SK-N-SH treated with all-trans-retinoic acid at 6 μM for 48 hours (cell line): Measurements from ENCODE around the gene KRT9.

Experiments used
- CREB5 ChIP-seq: fragments of 250-450 bp; sonication (Bioruptor Pico); IDR thresholded peaks from 2 replicates; pipeline ENCODE4 v1.5.1; 2020; ENCODE audit warnings: low read depth, mild to moderate bottlenecking, moderate library complexity
- CSDC2 ChIP-seq: fragments of 250-450 bp; sonication (Bioruptor Pico); IDR thresholded peaks from 2 replicates; pipeline ENCODE4 v1.5.0; 2020; ENCODE audit warnings: mild to moderate bottlenecking, moderate library complexity
- CSRNP3 ChIP-seq: fragments of 250-450 bp; sonication (Bioruptor Pico); IDR thresholded peaks from 2 replicates; pipeline ENCODE4 v1.5.1; 2021; ENCODE audit warnings: mild to moderate bottlenecking, moderate library complexity
- ESRRG ChIP-seq: fragments of 250-450 bp; sonication (Bioruptor Pico); IDR thresholded peaks from 2 replicates; pipeline ENCODE4 v1.6.1; 2021; ENCODE audit warnings: mild to moderate bottlenecking
- TCF4 ChIP-seq: fragments of 250-450 bp; sonication (Bioruptor Pico); IDR thresholded peaks from 2 replicates; pipeline ENCODE4 v1.8.0; 2021; ENCODE audit warnings: mild to moderate bottlenecking, moderate library complexity, borderline replicate concordance
- TSHZ2 ChIP-seq: fragments of 250-450 bp; sonication (Bioruptor Pico); IDR thresholded peaks from 2 replicates; pipeline ENCODE4 v1.5.0; 2020; ENCODE audit warnings: mild to moderate bottlenecking, moderate library complexity
- ZC3H10 ChIP-seq: fragments of 250-450 bp; sonication (Bioruptor Pico); IDR thresholded peaks from 2 replicates; pipeline ENCODE4 v1.5.1; 2021; ENCODE audit warnings: mild to moderate bottlenecking, moderate library complexity
- ZFP3 ChIP-seq: fragments of 250-450 bp; sonication (Bioruptor Pico); IDR thresholded peaks from 2 replicates; pipeline ENCODE4 v1.5.0; 2020; ENCODE audit warnings: mild to moderate bottlenecking, moderate library complexity
- ZNF70 ChIP-seq: fragments of 450-650 bp; formaldehyde crosslinking; IDR thresholded peaks from 2 replicates; pipeline ENCODE4 v1.5.0; 2020; ENCODE audit warnings: mild to moderate bottlenecking, moderate library complexity
- TF ChIP-seq, protein P1 (sequence below): fragments of 250-450 bp; sonication (Bioruptor Pico); IDR thresholded peaks from 2 replicates; pipeline ENCODE4 v1.8.0; 2020; ENCODE audit warnings: mild to moderate bottlenecking, moderate library complexity, borderline replicate concordance

GRCh38 chr17:41565338-41565737 lies 6.5 kb downstream of the KRT9 start:
- TF ChIP-seq ZFP3, result no peak
- TF ChIP-seq CREB5 (CRISPR knock-in tag), result no peak
- no peak for TF ChIP-seq ZNF70 (CRISPR knock-in tag)
- TF ChIP-seq CSRNP3 (CRISPR knock-in tag), result no peak
- TF ChIP-seq CSDC2 (CRISPR knock-in tag), result no peak
- TF ChIP-seq, protein P1, sequence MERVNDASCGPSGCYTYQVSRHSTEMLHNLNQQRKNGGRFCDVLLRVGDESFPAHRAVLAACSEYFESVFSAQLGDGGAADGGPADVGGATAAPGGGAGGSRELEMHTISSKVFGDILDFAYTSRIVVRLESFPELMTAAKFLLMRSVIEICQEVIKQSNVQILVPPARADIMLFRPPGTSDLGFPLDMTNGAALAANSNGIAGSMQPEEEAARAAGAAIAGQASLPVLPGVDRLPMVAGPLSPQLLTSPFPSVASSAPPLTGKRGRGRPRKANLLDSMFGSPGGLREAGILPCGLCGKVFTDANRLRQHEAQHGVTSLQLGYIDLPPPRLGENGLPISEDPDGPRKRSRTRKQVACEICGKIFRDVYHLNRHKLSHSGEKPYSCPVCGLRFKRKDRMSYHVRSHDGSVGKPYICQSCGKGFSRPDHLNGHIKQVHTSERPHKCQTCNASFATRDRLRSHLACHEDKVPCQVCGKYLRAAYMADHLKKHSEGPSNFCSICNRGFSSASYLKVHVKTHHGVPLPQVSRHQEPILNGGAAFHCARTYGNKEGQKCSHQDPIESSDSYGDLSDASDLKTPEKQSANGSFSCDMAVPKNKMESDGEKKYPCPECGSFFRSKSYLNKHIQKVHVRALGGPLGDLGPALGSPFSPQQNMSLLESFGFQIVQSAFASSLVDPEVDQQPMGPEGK (CRISPR knock-in tag), result no peak
- no peak for TF ChIP-seq ZC3H10 (CRISPR knock-in tag)
- no peak for TF ChIP-seq TCF4 (CRISPR knock-in tag)
- TF ChIP-seq ESRRG (CRISPR knock-in tag), result no peak
- no peak for TF ChIP-seq TSHZ2 (CRISPR knock-in tag)
